Thyroid gland (tissue), 4 donors: ENCODE measurements around the gene PDCD11.

Experiments used
- CTCF ChIP-seq, 6 experiments: fragments of 200-600 bp in 3 of 6; fragments of 450-650 bp in 3 of 6; sonication (generic) in 3 of 6; IDR thresholded peaks; one replicate each; pipeline ENCODE4 v1.5.1; 2016 to 2019; ENCODE audit warnings: antibody characterized with exemption in 6 of 6, mild to moderate bottlenecking in 2 of 6, inconsistent platforms in 1 of 6, moderate library complexity in 1 of 6
- POLR2A ChIP-seq, 2 donors: fragments of 450-650 bp; IDR thresholded peaks; one replicate each; pipeline ENCODE4 v1.6.1; 2017; ENCODE audit warnings: antibody characterized with exemption in 2 of 2, mild to moderate bottlenecking in 2 of 2, moderate library complexity in 1 of 2

- TF ChIP-seq POLR2A (IDR thresholded peaks at IDR 0.05) (no peak), CTCF (IDR thresholded peaks at IDR 0.05) (no peak)
Measured at GRCh38 chr10:103480521-103480920, 84.1 kb downstream of the PDCD11 start.
